ENCODE results near the gene OCSTAMP. TPM values are rescaled to one million over a fixed set of nuclear protein-coding genes. Genes with fewer than 3 reads are reported as not detected.

Gene OCSTAMP
- total RNA-seq, 4 donors from 2014 or later = not detected

DNA sequence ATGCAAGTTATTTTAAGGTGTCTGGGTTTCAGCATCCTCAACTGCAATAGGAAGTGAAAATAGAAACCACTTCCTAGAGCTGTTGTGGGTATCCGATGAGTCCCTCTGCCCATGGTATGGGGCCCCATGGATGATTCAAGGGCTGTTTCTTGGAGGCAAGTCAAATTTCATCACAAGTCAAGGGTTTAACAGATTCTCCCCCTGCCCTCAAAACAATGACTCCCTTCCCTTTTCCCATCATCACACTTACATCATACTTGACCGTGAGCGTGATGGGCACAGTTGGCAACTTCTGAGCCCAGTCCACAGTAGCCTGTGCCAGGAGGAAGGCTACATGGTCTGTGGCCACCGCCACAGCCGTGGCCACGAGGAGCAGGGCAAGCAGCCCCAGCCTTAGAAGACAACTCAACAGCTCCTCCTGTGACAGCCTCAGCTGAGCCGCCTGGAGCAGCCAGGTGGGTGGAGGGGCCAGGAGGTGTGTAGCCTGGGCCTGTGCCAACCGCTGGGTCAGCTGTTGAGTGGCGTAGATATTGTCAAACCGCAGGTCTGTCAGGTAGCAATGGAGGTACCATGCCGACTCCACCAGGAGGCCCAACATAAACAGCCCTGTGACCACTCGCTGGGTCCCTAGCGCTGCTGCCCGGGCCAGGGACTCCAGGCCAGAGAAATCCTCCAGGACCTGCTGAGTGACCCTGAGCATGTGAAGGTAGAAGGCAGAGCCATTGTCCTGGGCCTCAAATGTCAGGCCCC is 5.2 kb downstream of the OCSTAMP start:
- no peak overlapping the region for H3K27ac ChIP-seq
- no peak overlapping the region for H3K4me3 ChIP-seq
- intact Hi-C loops (cut with DNase I; ENCODE audit: low total_unique reads) = no loop called here
- no peaks in the 10 kb centered on the region for H3K27me3 ChIP-seq
- TF ChIP-seq, protein P1, sequence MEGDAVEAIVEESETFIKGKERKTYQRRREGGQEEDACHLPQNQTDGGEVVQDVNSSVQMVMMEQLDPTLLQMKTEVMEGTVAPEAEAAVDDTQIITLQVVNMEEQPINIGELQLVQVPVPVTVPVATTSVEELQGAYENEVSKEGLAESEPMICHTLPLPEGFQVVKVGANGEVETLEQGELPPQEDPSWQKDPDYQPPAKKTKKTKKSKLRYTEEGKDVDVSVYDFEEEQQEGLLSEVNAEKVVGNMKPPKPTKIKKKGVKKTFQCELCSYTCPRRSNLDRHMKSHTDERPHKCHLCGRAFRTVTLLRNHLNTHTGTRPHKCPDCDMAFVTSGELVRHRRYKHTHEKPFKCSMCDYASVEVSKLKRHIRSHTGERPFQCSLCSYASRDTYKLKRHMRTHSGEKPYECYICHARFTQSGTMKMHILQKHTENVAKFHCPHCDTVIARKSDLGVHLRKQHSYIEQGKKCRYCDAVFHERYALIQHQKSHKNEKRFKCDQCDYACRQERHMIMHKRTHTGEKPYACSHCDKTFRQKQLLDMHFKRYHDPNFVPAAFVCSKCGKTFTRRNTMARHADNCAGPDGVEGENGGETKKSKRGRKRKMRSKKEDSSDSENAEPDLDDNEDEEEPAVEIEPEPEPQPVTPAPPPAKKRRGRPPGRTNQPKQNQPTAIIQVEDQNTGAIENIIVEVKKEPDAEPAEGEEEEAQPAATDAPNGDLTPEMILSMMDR (IDR thresholded peaks at IDR 0.05) = no peak
- TF ChIP-seq POLR2A (IDR thresholded peaks at IDR 0.05) = no peak
- no peaks in the 10 kb centered on the region for H3K4me1 ChIP-seq
- H3K36me3 ChIP-seq = no peaks in the 10 kb centered on the region
- H3K9me3 ChIP-seq = no peaks in the 10 kb centered on the region
- DNase-seq = no peak

DNA sequence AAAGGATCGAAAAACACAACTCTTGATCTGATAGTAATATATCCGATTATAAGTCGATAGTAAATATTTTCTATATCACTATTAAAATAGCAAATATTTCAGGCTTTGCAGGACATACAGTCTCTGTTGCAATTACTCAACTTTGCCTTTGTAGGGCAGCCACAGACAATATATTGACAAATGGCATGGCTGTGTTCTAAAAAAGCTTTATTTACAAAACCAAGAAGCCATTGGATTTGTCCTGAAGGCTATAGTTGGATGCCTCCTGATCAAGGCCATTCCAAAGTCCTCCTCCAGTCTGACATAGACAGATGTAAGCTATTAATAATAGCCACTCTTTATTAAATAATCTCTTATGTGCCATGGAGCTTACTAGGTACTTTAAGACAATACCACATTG is 5.9 kb downstream of the OCSTAMP start:
- no peaks in the 10 kb centered on the region for H3K27me3 ChIP-seq
- no peak for DNase-seq
- no peaks in the 10 kb centered on the region for H3K9me3 ChIP-seq
- H3K27ac ChIP-seq = no peak overlapping the region
- H3K36me3 ChIP-seq = no peaks in the 10 kb centered on the region
- intact Hi-C loops (cut with DNase I; ENCODE audit: low total_unique reads) = no loop called here
- no peak for TF ChIP-seq POLR2A (IDR thresholded peaks at IDR 0.05)
- TF ChIP-seq, protein P1 (IDR thresholded peaks at IDR 0.05) = no peak
- H3K4me1 ChIP-seq = no peaks in the 10 kb centered on the region
- H3K4me3 ChIP-seq = no peak overlapping the region

DNA sequence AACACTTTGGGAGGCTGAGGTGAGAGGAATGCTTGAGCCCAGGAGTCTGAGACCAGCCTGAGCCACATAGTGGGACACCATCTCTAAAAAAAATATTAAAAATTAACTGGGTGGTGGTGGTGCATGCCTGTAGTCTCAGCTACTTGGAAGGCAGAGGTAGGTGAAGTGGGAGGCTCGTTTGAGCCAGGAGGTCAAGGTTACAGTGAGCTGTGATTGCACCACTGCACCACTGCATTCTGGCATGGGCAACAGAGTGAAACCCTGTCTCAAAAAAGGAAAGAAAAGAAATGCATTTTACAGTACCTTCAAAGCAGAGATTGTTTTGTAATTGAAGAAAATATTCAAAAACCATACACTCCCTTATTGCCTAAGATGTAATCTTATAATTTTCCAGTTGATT is 6.5 kb downstream of the OCSTAMP start:
- H3K9me3 ChIP-seq = no peaks in the 10 kb centered on the region
- H3K4me3 ChIP-seq = no peak overlapping the region
- no peak for DNase-seq
- no peaks in the 10 kb centered on the region for H3K36me3 ChIP-seq
- H3K27me3 ChIP-seq = no peaks in the 10 kb centered on the region
- TF ChIP-seq POLR2A (IDR thresholded peaks at IDR 0.05) = no peak
- TF ChIP-seq, protein P1 (IDR thresholded peaks at IDR 0.05) = no peak
- intact Hi-C loops (cut with DNase I; ENCODE audit: low total_unique reads) = no loop called here
- H3K4me1 ChIP-seq = no peaks in the 10 kb centered on the region
- H3K27ac ChIP-seq = no peak overlapping the region

DNA sequence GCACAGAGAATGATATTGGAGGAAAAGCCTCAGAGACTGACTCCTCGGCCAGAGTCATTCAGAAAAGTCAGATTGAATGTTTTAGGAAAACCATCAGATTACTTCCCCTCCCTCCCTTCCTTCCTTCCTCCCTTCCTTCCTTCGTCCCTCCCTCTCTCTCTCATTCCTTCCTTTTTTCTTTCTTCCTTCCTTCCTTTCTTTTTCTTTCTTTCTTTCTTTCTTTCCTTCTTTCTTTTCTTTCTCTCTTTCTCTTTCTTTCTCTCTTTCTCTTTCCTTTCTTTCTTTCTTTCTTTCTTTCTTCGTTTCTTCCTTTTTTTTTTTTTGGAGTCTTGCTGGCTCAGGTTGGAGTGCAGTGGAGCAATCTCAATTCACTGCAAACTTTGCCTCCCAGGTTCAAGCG is 7.4 kb downstream of the OCSTAMP start:
- no peak overlapping the region for H3K4me3 ChIP-seq
- H3K9me3 ChIP-seq = no peaks in the 10 kb centered on the region
- DNase-seq = no peak
- H3K4me1 ChIP-seq = no peaks in the 10 kb centered on the region
- intact Hi-C loops (cut with DNase I; ENCODE audit: low total_unique reads) = no loop called here
- TF ChIP-seq, protein P1 (IDR thresholded peaks at IDR 0.05) = no peak
- no peak for TF ChIP-seq POLR2A (IDR thresholded peaks at IDR 0.05)
- H3K27ac ChIP-seq = no peak overlapping the region
- no peaks in the 10 kb centered on the region for H3K36me3 ChIP-seq
- H3K27me3 ChIP-seq = no peaks in the 10 kb centered on the region

DNA sequence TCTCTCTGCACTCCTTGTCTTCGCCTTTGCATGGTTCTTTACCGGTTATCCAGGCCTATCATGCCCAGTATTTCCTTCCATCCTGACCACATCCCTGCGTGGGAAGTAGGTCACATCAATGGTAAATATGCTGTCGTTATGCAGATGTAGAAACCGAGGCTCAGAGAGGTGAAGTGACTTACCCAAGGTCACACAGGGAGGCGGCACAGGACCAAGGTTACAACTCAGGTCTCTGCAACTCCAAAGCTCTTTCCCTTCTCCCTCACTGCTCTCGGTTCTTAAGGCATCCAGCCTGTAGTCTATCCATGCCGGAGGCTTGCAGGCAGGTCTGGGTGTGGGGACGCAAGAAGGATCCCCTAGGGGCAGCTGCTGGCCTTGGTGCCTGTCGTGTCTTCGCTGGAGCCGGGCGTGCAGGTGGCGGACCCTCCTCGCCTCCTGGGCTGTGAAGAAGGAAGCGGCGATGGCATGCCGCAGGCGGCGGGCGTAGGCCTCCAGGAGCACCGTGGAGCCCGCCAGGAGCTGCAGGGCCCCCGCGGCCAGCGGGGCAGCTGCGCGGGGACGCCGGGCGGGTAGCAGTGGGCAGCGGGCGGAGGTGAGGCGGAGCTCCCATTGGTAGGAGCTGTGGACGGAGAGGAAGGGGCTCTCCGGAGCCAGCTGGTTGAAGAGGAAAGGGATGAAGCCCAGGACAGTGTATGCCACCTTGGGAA is 9.1 kb downstream of the OCSTAMP start:
- Histone ChIP-seq H3K4me3 (no peak overlapping the region), H3K9me3 (no peaks in the 10 kb centered on the region), H3K27me3 (no peaks in the 10 kb centered on the region), H3K36me3 (no peaks in the 10 kb centered on the region), H3K27ac (no peak overlapping the region), H3K4me1 (no peaks in the 10 kb centered on the region)
- TF ChIP-seq POLR2A (IDR thresholded peaks at IDR 0.05) = no peak
- TF ChIP-seq, protein P1 (IDR thresholded peaks at IDR 0.05) = no peak
- intact Hi-C loops (cut with DNase I; ENCODE audit: low total_unique reads) = no loop called here
- DNase-seq = no peak
